ENCODE results near the gene ARHGAP44.

GRCh38 chr17:12992676-12993075 is 203.4 kb downstream of the ARHGAP44 start:
- TF ChIP-seq CTCF (conservative IDR thresholded peaks at IDR 0.05; ENCODE audit: low read depth, low read length) (no peak), RAD21 (IDR thresholded peaks at IDR 0.05; ENCODE audit: low read length) (no peak), POLR2A (IDR thresholded peaks at IDR 0.05; ENCODE audit: low read depth, low read length) (no peak), ELK1 (IDR thresholded peaks at IDR 0.05; ENCODE audit: borderline replicate concordance, low read depth, low read length) (no peak), NFE2L2 (IDR thresholded peaks at IDR 0.05; ENCODE audit: low read depth, low read length) (no peak), BHLHE40 (IDR thresholded peaks at IDR 0.05; ENCODE audit: low read depth, low read length) (no peak), CEBPB (IDR thresholded peaks at IDR 0.05; ENCODE audit: low read depth, low read length) (no peak)

Data from IMR-90 (cell line).